Cerebellar nuclear complex (tissue), 1 donor: ENCODE data around the gene PLAC8L1.

Experiments used
- DNase-seq, 2 experiments: peaks; one replicate each; lab custom pipeline; 2025; lab: John Stamatoyannopoulos, UW

Gene PLAC8L1

DNA sequence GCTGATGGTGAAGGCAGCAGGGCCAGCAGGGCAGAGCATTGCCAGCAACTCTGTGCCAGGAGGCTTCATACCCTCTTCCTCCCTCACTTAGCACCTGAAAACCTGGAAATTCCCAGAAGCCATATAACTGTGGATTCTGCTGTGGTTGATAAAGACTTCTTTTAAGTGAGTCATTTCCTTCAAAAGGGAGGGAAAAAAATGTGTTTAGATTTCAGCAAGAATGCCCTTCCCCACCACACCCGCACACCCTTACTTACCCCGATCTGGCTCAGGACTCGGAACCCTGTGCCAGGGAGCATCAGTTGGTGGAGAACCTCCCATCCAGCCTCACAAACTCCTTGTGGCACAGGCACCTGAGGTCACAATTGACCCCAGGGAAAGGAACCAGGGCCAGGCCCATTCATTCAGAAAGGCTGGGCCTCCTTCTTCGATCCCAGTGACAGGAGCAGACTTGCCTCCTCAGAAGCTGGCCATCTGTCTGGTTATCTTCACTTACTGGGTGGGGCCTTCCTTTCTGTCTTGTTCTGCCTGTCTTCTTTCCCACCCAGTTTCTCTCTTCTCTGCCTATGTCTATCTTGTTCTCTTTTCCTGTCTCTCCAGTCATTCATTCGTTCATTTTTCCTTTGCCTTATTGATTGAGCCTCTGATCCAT, 62.6 kb downstream of the PLAC8L1 start:
- no peak for DNase-seq

DNA sequence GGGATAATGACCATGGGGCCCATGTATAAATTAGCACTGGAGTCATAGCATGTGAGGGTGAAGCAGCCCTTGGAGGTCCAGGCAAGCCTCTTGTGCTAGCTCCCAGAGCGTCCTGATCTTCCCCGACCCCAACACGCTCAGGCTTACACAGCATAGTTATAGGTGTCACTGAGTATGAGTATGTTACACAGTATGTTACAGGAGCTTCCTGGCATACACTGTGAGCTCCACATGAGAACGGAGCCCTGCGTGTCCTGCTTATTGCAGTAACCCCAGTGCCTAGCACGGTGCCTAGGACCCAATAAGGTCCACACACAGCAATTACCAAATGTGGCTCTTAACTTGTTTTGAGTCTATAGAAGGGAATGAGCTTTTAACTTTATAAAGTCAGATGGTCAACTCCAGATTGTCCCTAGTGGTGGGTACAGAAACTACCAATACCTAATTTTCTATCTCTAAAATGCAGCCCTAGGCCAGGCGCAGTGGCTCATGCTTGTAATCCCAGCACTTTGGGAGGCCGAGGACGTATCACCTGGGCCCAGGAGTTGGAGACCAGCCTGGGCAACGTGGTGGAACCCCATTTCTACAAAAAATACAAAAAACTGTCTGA, 64.1 kb downstream of the PLAC8L1 start:
- no peak for DNase-seq

DNA sequence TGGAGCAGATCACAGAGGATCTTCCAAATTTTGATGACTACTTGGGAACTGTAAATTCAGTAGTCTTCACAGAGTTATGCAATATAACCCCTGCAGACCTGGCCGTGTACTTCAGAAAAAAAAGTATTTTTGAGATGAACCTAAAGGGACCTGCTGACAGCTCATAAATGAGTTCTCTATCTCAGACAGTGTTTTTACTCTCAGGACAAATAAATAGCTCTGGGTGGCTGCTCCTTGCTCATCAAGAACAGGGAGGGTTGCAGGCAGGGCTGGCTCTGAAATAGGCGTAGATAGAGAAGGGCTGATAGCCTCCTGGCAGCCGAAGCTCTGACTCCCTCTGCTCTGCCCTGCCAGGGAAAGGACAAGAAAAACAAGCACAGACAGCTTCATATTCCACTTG, 64.8 kb downstream of the PLAC8L1 start:
- no peak for DNase-seq

GRCh38 chr5:146039420-146039819, 66.0 kb downstream of the PLAC8L1 start:
- DNase-seq: no peak

DNA sequence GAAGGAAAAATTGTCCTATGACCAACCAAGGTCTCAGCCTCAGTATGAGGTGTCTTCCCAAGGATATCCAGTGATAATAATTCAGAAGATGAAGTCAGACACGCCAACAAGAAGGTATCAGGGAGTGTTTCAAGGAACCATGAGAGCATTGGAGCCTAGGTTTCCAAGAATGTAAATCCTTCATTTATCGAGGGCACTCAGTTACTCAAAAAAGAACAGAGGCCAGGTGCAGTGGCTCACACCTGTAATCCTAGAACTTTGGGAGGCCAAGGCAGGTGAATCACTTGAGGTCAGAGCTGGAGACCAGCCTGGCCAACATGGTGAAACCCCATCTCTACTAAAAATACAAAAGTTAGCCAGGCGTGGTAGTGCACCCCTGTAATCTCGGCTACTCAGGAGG, 70.8 kb downstream of the PLAC8L1 start:
- no peak for DNase-seq
